Measurements from ENCODE around the gene PEX7. TPM values are rescaled to one million over a fixed set of nuclear protein-coding genes. Genes with fewer than 3 reads are reported as not detected.

PEX7 gene
- total RNA-seq, 1 donor from 2014 or later: 13.2 TPM

Other genes with a start within 250 kb of the PEX7 start
- 17.6 TPM for gene MAP3K5, start 30.1 kb upstream of the PEX7 start, total RNA-seq
- not detected for gene SLC35D3, start 99.7 kb downstream of the PEX7 start, total RNA-seq
- 0.32 TPM for gene IL20RA, start 222.4 kb downstream of the PEX7 start, total RNA-seq